GM12892 (cell line): Measurements from ENCODE around the gene EFNB3.

Experiments
- POLR2A ChIP-seq: IDR thresholded peaks from 2 replicates; pipeline ENCODE4 v1.6.1; 2011; ENCODE audit warnings: low read depth, low read length, control low read depth
- POLR2AphosphoS5 ChIP-seq: IDR thresholded peaks from 2 replicates; pipeline ENCODE4 v1.6.1; 2011; ENCODE audit warnings: low read depth, low read length, control low read depth
- TAF1 ChIP-seq: IDR thresholded peaks from 2 replicates; pipeline ENCODE4 v1.6.1; 2011; ENCODE audit warnings: low read depth, mild to moderate bottlenecking, control low read depth, low read length, borderline replicate concordance

- TF ChIP-seq TAF1 (no peak), POLR2AphosphoS5 (no peak), POLR2A (no peak)
Measured at GRCh38 chr17:7719661-7720060, 14.7 kb downstream of the EFNB3 start.
